ENCODE results near the gene CREBBP.

DNA sequence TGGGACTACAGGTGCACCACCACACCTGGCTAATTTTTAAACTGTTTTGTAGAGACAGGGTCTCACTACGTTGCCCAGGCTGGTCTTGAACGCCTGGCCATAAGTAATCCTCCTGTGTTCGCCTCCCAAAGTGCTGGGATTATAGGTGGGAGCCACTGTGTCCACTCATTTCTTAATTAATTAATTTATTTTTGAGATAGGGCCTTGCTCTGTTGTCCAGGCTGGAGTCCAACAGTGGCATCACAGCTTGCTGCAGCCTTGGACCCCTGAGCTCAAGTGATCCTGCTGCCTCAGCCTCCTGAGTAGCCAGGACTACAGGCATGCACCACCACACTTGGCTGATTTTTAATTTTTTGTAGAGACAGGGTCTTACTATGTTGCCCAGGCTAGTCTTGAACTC, 116.1 kb downstream of the CREBBP start:
- TF ChIP-seq, protein P1, sequence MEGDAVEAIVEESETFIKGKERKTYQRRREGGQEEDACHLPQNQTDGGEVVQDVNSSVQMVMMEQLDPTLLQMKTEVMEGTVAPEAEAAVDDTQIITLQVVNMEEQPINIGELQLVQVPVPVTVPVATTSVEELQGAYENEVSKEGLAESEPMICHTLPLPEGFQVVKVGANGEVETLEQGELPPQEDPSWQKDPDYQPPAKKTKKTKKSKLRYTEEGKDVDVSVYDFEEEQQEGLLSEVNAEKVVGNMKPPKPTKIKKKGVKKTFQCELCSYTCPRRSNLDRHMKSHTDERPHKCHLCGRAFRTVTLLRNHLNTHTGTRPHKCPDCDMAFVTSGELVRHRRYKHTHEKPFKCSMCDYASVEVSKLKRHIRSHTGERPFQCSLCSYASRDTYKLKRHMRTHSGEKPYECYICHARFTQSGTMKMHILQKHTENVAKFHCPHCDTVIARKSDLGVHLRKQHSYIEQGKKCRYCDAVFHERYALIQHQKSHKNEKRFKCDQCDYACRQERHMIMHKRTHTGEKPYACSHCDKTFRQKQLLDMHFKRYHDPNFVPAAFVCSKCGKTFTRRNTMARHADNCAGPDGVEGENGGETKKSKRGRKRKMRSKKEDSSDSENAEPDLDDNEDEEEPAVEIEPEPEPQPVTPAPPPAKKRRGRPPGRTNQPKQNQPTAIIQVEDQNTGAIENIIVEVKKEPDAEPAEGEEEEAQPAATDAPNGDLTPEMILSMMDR (optimal IDR thresholded peaks at IDR 0.05 in 1 of 3, IDR thresholded peaks at IDR 0.05 in 1 of 3, conservative IDR thresholded peaks at IDR 0.05 in 1 of 3; ENCODE audit: extremely low read depth in 1 of 3, insufficient read depth in 2 of 3, low read length in 3 of 3) = no peak
- no peak for TF ChIP-seq EZH2 (IDR thresholded peaks at IDR 0.05; ENCODE audit: low read length)
